Lower leg skin (tissue), 4 donors: ENCODE data around the gene IL1R1. TPM values are rescaled to one million over a fixed set of nuclear protein-coding genes. Genes with fewer than 3 reads are reported as not detected.

ENCODE experiments used
- DNase-seq, 2 donors: peaks; one replicate each; pipeline ENCODE4 v3.0.0-alpha.2; 2019; ENCODE audit warnings: low spot score in 2 of 2
- H3K4me3 ChIP-seq: fragments of 200-600 bp; sonication (generic); 2 replicates; pipeline ENCODE4 v1.5.1; 2017; ENCODE audit warnings: mild to moderate bottlenecking, low read depth; ENCODE audit not compliant: poor library complexity, severe bottlenecking
- CTCF ChIP-seq, 3 donors: fragments of 450-650 bp; IDR thresholded peaks; one replicate each; pipeline ENCODE4 v1.5.1; 2016; ENCODE audit warnings: antibody characterized with exemption in 3 of 3, mild to moderate bottlenecking in 3 of 3, moderate library complexity in 2 of 3
- POLR2A ChIP-seq, 2 donors: fragments of 450-650 bp; IDR thresholded peaks; one replicate each; pipeline ENCODE4 v1.6.1; 2016 to 2017; ENCODE audit warnings: antibody characterized with exemption in 2 of 2, mild to moderate bottlenecking in 1 of 2, moderate library complexity in 1 of 2
- whole genome bisulfite sequencing, 2 donors: methylation state at CpG; one replicate each; pipeline ENCODE4 v1.1.5; 2018; 5-methylcytosine and 5-hydroxymethylcytosine counted together
- intact Hi-C: fragments of 100-400 bp; cut with DNase I; formaldehyde crosslinking; loops from one replicate; pipeline ENCODE4 v1.15.0; 2023; ENCODE audit warnings: low total_unique reads
- total RNA-seq, 4 donors: library from RNA; depleted of rRNA; stranded (reverse); fragments of >200 nt; gene quantifications; one replicate each; pipeline ENCODE4 v1.1.0, GENCODE V29; 2016

The IL1R1 gene
- total RNA-seq, 4 donors from 2014 or later = 43.2 to 92.9 (median 53.0) TPM

GRCh38 chr2:102110171-102110570, 32.4 kb upstream of the IL1R1 start:
- TF ChIP-seq CTCF (IDR thresholded peaks at IDR 0.05) (no peak), POLR2A (IDR thresholded peaks at IDR 0.05) (no peak)
- 50 to 61% methylated on average over 5 of the region's 5 CpGs for WGBS, 2 donors
- no peak for DNase-seq
- intact Hi-C loops = no loop called here
- no peak overlapping the region for H3K4me3 ChIP-seq

- H3K4me3 ChIP-seq = no peak overlapping the region
- DNase-seq = no peak
- 66 to 72% methylated on average over 13 of the region's 13 CpGs for WGBS, 2 donors
- TF ChIP-seq POLR2A (IDR thresholded peaks at IDR 0.05) (no peak), CTCF (IDR thresholded peaks at IDR 0.05) (no peak)
- intact Hi-C loops = no loop called here
Measured at GRCh38 chr2:102110596-102111334, 31.8 kb upstream of the IL1R1 start.

DNA sequence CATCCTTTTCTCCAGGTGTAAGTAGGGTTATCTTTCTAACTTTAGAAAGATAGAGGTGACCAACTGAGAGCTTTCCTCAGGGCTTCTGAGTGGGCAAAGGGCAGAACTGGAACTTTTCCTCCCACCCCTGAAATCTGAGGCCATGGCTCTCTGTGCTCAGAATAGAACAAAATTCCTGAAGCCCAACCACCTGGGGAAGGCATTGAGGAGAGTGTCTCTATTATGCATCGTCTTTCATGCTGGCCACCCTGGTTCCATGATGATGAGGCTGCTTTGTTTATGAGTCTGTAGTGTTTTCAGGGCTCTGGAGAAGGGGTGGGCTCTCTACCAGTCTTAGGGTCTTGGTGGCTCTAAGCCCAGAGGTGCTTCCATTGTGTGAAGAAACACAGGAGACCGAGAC, 30.7 kb upstream of the IL1R1 start:
- no peak overlapping the region for H3K4me3 ChIP-seq
- WGBS, 2 donors = 71 to 91% methylated on average over 2 of the region's 2 CpGs
- intact Hi-C loops = no loop called here
- DNase-seq = no peak
- TF ChIP-seq CTCF (IDR thresholded peaks at IDR 0.05) (no peak), POLR2A (IDR thresholded peaks at IDR 0.05) (no peak)

DNA sequence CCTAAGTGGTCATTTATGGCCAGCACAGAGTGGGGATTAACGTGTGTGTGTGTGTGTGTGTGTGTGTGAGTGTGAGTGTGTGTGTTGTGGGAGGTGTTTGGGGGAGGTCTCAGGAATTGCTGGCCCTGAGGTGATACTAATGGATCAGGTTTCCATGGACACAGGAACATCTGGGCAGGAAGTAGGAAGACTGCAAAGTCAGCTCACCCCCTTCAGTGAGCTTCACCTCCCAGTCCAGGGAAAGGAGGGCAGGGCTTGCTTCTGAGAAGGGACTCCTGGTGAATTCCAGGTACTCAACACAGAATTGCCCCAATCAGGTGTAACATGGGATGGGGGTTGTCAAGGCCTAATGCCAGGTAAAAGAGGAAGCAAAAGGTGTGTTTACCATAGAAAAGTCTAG, 30.3 kb upstream of the IL1R1 start:
- DNase-seq = no peak
- TF ChIP-seq POLR2A (IDR thresholded peaks at IDR 0.05) = no peak
- TF ChIP-seq CTCF (IDR thresholded peaks at IDR 0.05) = no peak
- intact Hi-C loops = no loop called here
- no peak overlapping the region for H3K4me3 ChIP-seq
- 45 to 89% methylated on average over 1 of the region's 1 CpG for WGBS, 2 donors

DNA sequence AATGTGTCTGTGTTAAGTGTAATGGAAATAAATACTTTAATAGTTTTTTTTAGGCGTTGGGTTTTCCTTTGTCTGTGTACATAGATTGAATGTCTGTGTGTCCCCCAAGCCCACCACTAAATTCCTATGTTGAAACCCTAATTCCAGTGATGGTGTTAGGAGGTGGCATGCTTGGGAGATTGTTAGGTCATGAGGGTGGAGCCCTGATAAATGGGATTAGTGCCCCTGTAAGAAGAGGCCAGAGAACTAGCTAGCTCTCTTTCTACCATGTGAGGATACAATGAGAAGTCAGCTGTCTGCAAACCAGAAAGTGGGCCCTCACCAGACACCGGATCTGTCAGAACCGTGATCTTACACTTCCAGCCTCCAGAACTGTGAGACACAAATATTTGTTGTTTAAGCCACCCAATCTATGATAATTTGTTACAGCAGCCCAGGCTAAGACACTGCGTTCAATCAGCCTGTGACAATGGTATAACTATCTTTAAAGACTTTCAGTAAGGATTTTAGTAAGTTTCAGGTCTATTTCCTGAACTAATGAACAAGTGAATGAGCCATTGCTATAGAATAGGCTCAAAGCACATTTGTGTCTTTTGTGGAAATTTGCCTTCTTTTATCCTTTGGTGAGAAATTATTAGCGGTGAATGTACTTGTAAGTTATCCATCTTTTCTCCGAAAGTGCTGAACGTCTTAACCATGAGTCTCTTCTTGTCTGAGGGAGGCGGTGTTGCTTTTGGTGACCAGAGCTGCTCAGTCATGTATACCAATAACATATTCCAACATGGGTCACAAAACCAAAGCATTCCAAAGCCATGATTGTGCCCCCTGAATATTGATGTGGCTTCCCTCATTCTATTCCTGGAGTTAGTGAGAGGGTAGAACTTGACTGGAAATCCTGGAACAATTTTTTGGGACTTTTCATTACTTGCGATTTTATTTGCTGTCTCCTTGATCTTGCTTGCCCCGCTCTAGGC, 29.6 kb upstream of the IL1R1 start:
- 87 to 95% methylated on average over 10 of the region's 10 CpGs for WGBS, 2 donors
- TF ChIP-seq POLR2A (IDR thresholded peaks at IDR 0.05) (no peak), CTCF (IDR thresholded peaks at IDR 0.05) (no peak)
- DNase-seq = no peak
- H3K4me3 ChIP-seq = no peak overlapping the region
- intact Hi-C loops = no loop called here
